SHP77 (cell line): ENCODE measurements around the gene MAGI1.

ENCODE experiments used
- DNase-seq, 2 experiments: peaks; one replicate each; lab custom pipeline; 2025; lab: John Stamatoyannopoulos, UW

MAGI1 gene

DNA sequence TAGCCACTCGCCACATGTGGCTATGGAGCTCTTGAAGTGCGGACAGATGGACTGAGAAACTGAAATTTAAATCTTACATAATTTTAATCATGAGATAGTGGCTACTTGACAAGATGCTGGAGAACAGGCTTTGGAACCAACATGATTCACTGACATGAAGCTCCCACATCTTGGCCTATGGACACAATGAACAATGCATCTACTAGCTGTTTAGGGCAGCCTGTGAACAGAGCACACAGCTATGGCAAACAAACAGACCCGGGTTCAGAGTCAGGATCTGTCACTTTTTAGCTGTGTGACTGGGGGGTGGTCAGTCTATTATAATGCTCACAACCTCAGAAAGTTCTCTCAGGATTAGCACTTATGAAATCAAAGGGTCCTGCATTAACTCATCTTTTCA is 616.6 kb downstream of the MAGI1 start:
- DNase-seq: no peak

- DNase-seq: no peak
Measured at GRCh38 chr3:65419233-65419632, 619.5 kb downstream of the MAGI1 start.

GRCh38 chr3:65413891-65414290 is 624.8 kb downstream of the MAGI1 start:
- DNase-seq: no peak

DNA sequence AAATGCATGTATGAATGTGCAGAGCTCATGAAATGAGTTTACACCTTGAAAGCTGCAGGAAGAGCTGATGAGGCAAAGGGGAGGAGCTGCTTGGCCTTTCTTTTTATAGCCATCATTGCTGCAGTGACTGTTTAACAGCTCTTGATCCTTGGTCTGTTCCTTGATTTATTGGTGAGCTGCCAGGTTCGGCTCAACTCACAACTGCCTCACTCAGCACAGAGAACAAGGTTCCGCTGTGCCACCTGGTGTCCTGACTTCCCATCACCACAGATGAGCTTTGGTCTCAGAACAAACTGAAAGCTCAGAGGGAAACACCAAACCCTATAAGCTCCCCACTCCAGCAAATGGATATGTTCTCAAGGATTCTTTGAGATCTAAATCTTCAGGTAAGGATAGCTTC is 626.1 kb downstream of the MAGI1 start:
- DNase-seq: peak; percentile 64 to 66

GRCh38 chr3:65411367-65411766 is 627.4 kb downstream of the MAGI1 start:
- no peak for DNase-seq

GRCh38 chr3:65409176-65409569 is 629.5 kb downstream of the MAGI1 start:
- DNase-seq: no peak

DNA sequence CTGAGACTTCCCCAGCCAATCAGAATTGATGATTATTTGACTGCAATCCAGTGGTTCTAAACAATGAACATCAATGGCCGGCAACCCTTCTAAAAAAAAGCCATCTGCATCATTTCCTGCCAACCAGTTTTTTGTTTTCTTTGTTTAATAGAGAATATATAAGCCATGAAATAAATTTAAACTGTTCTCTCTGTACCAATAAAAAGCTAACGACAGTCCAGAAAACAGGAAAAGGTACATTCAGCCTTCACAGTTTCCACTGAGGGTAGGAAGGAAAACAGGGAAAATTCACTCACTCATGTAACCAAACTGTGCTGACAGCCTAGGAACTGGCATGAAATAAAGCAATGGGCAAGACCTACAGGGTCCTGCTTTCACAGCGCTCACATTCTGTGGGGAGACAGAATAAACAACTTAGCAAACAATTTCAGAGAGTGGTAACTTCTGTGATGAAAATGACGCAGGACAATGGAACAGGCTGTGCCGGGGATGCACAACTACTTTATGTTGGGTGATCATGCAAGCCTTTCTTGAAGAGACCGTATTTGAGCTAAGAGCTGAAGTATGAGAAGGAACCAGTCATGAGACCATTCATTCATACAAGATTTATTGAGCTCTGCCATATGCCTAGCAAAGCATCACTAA is 630.1 kb downstream of the MAGI1 start:
- DNase-seq: no peak

DNA sequence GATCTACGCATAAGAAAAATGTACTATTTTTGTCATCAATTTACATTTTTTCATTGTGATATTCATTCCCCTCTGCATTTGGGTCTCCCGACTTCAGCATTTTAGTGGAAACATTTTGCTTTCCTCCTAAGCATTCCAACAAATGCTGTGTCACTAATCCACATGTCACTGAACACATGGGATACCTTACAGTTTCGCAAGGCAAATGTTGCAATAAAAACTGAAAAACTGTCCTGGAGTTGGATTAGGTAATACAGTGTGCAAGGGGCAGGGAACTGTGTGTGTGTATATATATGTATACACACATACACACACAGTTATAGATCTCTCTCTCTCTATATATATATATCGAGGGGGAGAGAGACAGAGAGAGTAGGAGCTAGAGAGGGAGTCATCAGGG is 632.2 kb downstream of the MAGI1 start:
- DNase-seq: no peak

- no peak for DNase-seq
Measured at GRCh38 chr3:65402597-65402996, 636.1 kb downstream of the MAGI1 start.

DNA sequence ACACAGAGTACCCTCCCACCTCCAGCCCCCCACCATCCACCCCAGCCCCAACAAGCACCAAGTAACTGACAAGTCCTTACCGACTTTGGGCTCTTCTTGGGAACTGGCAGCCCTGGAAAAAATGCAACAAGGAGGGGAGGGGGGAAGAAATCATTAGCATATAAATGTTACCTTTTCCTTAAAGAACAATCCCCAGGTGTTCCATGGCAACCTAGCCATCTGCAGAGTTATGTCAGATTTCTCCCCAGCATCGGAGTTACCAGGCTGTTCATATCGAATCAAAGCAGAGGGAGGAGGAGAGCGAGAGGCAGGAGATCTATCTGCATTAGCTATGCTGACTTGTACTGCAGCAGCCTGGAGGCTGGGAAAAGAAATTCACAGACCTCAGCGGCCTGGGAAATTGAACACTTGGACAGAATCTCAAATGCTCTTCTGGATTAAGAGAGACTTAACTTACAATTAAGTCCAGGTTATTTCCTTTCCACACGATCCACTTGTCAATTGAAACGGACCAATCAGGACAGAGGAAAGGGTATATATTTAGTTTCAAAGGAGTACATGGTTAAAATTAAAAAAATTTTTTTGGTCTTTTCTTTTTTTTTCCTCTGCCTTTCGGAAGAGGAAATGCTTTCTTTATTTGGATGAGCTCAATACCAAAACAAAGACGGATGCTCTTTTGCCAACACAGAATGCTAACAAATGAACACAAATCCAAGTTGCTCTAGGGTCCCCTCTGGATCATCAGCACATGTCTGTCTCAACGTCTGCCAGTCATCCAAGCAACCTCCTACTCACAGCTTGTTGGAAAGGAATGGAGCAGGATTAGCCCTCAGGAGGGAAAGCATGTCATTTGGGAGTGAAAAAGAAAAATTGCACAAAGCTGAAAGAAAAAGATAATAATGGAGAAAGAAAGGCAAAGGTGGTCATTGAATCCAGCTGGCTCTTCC is 637.1 kb downstream of the MAGI1 start:
- DNase-seq: no peak

DNA sequence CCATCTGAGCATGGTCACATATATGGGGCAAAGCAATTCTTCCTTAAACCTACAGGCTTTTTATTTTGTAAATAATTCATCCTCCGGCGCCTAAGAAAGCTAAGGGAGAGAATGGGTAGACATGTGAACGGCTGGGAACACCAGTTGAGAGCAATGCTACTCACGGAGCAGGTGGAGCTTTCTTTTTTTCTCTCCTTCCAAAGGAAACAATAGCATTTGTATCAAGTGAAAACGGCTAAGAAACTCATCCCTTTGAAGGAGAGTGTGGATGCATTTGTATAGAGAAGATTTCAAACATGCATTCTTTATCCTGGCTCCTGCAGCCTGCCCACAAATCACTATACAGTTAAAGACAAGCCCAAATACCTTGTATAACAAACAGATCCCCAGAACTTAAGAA is 637.8 kb downstream of the MAGI1 start:
- DNase-seq: no peak

- no peak for DNase-seq
Measured at GRCh38 chr3:65398953-65399352, 639.8 kb downstream of the MAGI1 start.

DNA sequence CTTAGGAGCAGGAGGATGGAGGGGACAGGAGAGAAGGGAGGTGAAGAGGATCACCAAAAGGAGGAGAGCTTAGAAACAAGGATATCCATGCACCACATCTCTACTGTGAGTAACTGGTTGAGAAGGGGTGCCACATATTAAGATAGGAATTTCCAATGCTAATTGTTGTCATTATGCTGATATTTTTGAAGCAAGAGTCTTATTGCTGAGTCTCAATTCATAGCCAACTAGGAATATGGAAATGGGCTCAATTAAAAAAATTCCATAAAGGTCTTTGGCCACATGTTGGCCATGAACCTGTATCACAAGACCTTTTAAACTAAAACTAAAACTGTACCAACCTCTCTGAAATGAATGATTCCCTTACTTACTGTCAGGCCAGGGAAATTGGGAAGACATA is 642.6 kb downstream of the MAGI1 start:
- DNase-seq: no peak

DNA sequence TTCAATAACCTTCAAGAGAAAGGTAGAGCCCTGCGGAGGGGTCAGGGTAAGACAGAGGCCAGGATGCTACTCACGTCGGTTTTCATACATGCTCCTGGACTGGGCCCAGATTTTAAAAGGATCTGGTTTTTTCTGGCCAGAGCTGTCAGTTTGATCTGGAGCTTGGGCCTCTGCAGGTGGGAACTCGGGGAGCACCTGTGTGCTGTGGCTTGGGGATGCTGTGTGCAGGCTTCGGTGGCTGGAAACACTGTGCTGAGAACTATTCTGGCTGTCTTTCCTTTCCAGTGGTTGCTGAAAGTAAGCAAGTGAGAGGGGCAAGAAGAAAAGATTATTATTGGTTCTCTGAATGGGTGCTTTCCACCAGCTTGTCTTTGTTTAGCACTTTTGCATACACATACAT is 647.6 kb downstream of the MAGI1 start:
- no peak for DNase-seq

GRCh38 chr3:65385805-65386204 is 652.9 kb downstream of the MAGI1 start:
- no peak for DNase-seq

DNA sequence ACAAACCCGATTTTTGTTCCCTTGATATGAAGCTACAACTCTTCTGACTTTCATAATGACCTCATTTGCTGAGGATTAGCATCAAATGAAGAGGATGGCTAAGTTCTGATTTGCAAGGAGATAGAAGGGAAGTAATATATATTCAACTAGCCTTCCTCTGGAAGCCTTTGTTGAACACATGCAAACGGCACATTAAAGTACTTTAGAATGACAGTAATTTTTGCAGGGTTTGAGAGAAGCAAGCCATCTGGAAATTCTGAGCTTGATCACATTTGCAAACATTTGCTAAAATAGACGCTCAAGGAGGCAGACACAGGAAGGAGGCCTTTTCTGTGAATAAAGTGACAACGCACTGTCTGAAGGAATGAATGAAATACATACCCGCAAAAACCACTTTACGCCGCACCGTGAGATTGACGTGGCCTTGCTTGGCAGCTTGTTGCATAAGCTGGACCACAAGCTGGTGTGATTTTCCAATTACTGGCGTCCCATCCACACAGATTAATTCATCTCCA is 657.2 kb downstream of the MAGI1 start:
- DNase-seq: no peak

GRCh38 chr3:65379223-65379622 is 659.5 kb downstream of the MAGI1 start:
- no peak for DNase-seq

DNA sequence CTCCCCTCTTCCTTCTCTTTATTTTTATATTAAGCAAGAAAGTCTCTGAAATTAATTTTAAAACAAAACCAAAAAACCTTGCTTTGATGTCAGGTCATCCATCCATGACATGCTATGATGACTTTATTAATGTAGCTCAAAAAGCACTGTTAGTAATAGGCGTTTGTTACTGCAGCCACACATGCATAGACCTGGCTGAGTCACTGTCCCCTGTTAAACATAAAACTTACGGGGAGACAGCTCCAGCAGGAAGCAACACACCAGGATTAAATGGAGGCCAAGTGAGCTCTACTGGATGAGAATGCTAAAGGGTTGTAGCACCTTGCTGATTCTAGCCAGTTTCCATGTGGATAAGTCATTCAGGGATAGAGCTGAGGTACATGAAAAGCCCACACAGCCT is 661.1 kb downstream of the MAGI1 start:
- no peak for DNase-seq

GRCh38 chr3:65376426-65376825 is 662.3 kb downstream of the MAGI1 start:
- DNase-seq: no peak

GRCh38 chr3:65371053-65371452 is 667.7 kb downstream of the MAGI1 start:
- DNase-seq: no peak

DNA sequence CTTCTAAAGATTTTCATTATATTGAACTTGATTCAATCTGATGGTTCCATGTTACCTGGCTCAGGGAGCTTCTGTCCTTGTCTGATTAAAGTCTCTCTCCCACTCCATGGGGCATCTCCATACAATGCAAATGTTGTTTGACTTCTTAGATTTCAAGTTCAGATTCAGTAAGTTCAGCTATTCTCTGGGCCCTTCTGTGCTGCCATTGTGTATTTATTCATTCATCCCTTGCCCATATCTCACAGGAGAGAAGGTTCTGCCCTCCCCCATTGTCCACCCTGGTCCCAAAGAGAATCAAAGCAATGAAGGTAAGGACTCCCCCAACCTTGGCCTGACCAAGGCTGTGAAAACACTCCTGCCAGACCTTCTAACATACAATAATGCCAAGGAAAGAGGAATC is 669.9 kb downstream of the MAGI1 start:
- DNase-seq: no peak

GRCh38 chr3:65362688-65363087 is 676.0 kb downstream of the MAGI1 start:
- no peak for DNase-seq

DNA sequence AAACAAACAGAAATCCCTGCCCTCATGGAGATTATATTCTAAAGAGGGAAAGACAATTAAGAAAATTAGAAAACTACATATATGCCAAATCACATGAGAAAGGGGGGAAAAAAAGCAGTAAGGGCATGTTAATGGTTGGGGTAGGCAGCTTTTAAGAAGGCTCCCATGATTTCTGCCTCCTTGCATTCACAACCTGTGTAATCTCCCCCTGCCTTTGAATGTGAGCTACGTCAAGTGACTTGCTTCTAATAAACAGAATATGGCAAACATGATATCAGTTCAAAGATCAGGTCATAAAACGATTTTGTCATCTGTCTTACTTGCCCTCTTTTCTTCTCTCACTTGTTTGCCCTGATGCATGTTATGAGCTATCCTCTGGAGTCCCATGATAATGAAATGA is 677.3 kb downstream of the MAGI1 start:
- no peak for DNase-seq
